Duodenal mucosa (tissue), 2 donors: ENCODE measurements around the gene C2orf15.

Experiments
- H3K27ac ChIP-seq: one replicate; pipeline ENCODE4 v1.7.0; 2013; ENCODE audit warnings: low read depth, low read length
- H3K27me3 ChIP-seq, 2 donors: one replicate each; pipeline ENCODE4 v1.7.0; 2013; ENCODE audit warnings: low read length in 2 of 2, control low read depth in 1 of 2; ENCODE audit not compliant: insufficient read depth in 2 of 2, control insufficient read depth in 1 of 2
- H3K36me3 ChIP-seq, 2 donors: one replicate each; pipeline ENCODE4 v1.7.0; 2013; ENCODE audit warnings: low read length in 2 of 2, control low read depth in 1 of 2; ENCODE audit not compliant: insufficient read depth in 2 of 2, control insufficient read depth in 1 of 2
- H3K4me1 ChIP-seq, 2 donors: one replicate each; pipeline ENCODE4 v1.7.0; 2013; ENCODE audit warnings: low read length in 2 of 2, control low read depth in 1 of 2; ENCODE audit not compliant: insufficient read depth in 2 of 2, control insufficient read depth in 1 of 2
- H3K4me3 ChIP-seq, 2 donors: one replicate each; pipeline ENCODE4 v1.7.0; 2013; ENCODE audit warnings: low read length in 2 of 2, low read depth in 1 of 2
- H3K9ac ChIP-seq, 2 donors: one replicate each; pipeline ENCODE4 v1.7.0; 2013; ENCODE audit warnings: low read length in 2 of 2, low read depth in 1 of 2
- H3K9me3 ChIP-seq, 2 donors: one replicate each; pipeline ENCODE4 v1.7.0; 2013; ENCODE audit warnings: low read length in 2 of 2, control low read depth in 1 of 2; ENCODE audit not compliant: control insufficient read depth in 1 of 2

Gene C2orf15

DNA sequence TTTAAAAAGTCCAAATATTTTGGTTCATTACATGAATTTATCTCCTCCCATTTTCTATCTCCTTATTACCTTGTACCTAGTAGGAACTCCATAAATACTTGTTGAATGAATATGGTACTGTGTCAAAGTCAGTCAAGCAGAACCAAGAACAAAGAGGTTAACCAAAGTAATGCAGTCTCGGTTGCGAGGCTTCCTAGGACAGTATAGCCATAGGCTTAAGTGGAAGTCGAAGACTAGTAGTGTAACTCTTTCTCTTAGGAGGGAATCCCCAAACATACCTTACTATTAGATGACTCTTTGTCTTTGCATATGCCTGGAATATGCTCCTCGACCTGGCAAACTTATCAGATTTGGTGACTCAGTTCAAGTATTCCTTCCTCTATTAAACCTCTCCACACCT, 18.1 kb downstream of the C2orf15 start:
- no peaks in the 10 kb centered on the region for H3K27me3 ChIP-seq
- H3K4me3 ChIP-seq: no peak overlapping the region
- peaks cover 7 to 10% of the 10 kb centered on the region in 2 donors for H3K4me1 ChIP-seq
- no peak overlapping the region for H3K27ac ChIP-seq
- peaks cover 0 to 3% of the 10 kb centered on the region in 2 donors for H3K36me3 ChIP-seq
- no peaks in the 10 kb centered on the region for H3K9me3 ChIP-seq
- no peak overlapping the region for H3K9ac ChIP-seq

DNA sequence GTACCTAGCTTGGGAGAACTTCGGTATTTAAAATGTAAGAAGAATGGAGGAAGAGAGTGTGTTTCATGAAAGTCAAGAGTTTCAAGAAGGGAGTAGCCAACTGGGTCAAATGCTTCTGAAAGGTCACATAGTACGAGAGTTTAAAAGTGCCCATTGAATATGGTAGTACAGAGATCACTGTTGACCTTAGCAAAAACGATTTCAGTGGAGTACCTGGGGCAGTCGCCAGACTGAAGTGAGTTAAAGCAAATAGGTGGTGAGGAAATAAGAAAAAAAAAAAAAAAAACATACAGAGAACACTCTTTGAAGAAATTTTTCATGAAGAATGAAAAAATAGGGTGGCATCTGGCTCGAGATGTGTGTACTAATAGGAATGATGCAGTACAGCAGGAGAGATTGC, 24.7 kb downstream of the C2orf15 start:
- Histone ChIP-seq H3K27ac (no peak overlapping the region), H3K4me1 (peaks cover 0 to 6% of the 10 kb centered on the region in 2 donors), H3K9ac (no peak overlapping the region), H3K27me3 (no peaks in the 10 kb centered on the region), H3K4me3 (no peak overlapping the region), H3K36me3 (peaks cover 11 to 39% of the 10 kb centered on the region in 2 donors), H3K9me3 (no peaks in the 10 kb centered on the region)

DNA sequence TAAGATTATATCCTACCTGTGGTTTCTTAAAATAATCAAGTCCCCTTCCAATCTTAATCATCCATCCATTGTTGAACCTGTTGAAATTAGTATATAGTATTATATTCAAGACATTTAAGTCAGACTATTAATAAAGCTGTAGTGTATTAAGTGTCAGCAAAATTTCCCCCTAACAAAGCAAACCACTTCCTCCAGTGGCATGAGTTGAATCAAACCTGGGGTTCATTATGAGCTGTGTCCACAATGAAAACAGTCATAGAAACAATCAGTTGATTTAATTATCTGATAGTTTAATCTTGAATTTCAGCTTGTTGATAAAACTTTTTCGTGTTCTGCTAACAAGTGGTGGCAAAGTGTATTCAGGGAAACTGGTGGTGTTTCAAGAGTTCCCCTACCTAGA, 28.0 kb downstream of the C2orf15 start:
- H3K36me3 ChIP-seq: peaks cover 11 to 54% of the 10 kb centered on the region in 2 donors
- peaks cover 0 to 6% of the 10 kb centered on the region in 2 donors for H3K4me1 ChIP-seq
- H3K4me3 ChIP-seq: no peak overlapping the region
- no peak overlapping the region for H3K27ac ChIP-seq
- no peak overlapping the region for H3K9ac ChIP-seq
- no peaks in the 10 kb centered on the region for H3K9me3 ChIP-seq
- no peaks in the 10 kb centered on the region for H3K27me3 ChIP-seq

DNA sequence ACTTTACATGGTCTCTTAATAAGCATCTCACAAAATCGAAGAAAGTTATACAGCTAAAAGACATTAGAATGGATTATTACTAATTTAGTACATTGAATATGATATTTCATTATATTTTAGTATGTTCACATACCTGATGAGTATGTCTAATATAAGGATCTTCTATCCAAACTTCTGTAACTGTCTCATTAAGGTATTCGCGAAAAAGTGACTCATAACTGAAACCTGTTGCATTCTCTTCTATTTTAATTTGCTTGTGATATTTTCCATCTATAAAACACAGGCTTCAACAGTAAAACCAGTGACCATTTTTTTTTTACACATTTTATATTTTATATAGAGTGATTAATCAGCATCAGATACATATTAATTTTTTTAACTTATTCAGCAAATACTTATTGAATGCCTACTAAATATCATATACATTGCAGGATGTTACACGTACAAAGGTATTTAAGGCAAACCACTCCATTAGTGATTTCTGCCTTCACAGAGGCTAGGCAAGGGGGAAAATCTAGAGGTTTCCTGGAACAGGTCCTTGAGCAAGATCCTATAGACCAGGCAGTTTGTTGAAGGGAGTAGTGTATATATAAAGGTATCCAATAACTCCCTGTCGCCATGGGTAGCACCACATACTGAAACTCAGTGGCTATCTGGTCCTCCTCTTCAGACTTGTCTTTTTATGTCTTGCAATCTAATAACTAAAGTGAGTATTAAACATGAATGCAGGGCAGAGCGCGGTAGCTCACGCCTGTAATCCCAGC, 30.1 kb downstream of the C2orf15 start:
- Histone ChIP-seq H3K4me3 (no peak overlapping the region), H3K36me3 (peaks cover 11 to 49% of the 10 kb centered on the region in 2 donors), H3K9ac (no peak overlapping the region), H3K27ac (no peak overlapping the region), H3K27me3 (no peaks in the 10 kb centered on the region), H3K9me3 (no peaks in the 10 kb centered on the region), H3K4me1 (peaks cover 0 to 6% of the 10 kb centered on the region in 2 donors)

DNA sequence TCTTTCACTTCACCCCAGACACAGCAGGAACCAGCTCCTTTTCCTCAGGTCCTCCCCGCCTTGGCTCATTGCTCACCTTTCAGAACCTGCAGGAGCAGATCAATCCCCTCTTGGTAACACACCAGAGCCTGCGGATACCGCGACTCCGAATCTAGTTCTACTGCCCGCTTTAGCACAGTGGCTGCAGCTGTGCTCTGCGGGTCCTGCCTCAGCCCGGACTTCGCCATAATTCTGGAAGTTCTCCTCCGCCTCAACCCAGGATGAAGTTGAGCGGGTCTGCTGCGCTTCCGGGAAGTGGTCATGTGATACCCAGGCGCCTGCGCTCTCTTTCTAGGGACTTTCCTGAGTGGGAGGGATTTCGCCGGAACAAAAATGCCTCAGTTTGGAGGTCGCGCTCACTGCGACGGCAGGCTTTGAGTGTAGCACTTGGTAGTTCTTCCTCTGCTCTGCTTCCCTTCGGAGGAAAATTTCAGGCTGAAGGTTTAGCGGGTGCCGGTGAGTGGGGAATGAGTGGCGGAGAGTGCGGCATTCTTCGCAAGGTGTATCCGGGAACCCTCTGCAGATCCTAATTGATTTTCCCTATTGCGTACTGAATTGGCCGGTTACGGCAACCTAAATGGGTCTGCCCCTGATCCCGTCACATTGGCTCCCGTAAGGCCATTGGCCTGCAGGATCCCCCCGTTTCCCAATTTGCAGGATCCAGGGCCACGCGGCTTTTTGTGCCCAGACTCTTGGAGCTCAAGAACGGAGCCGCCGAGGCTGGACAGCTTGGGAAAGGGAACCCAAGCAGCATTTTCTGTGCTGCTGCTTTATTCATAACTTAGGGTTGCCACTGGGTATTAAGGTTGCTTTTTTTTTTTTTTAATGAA, 39.5 kb downstream of the C2orf15 start, which contains the start of the genes MITD1 and MRPL30:
Gene MITD1, minus strand, starts transcription at position 304 of the 869 bp plus-strand sequence. Its CDS starts 77 bp downstream, at position 227.
Gene MRPL30, plus strand, starts transcription at position 430 of the 869 bp plus-strand sequence. CDS start 5,020 bp downstream, outside the sequence.
- peak within 1 kb of the TSS; percentile 97 to 98 for H3K4me3 ChIP-seq
- H3K27ac ChIP-seq: peak within 1 kb of the TSS; percentile 48
- no peaks in the 10 kb centered on the region for H3K27me3 ChIP-seq
- no peaks in the 10 kb centered on the region for H3K9me3 ChIP-seq
- no peaks in the 10 kb centered on the region for H3K36me3 ChIP-seq
- H3K4me1 ChIP-seq: peaks cover 19 to 23% of the 10 kb centered on the region in 2 donors
- H3K9ac ChIP-seq: peak within 1 kb of the TSS; percentile 89 to 95

DNA sequence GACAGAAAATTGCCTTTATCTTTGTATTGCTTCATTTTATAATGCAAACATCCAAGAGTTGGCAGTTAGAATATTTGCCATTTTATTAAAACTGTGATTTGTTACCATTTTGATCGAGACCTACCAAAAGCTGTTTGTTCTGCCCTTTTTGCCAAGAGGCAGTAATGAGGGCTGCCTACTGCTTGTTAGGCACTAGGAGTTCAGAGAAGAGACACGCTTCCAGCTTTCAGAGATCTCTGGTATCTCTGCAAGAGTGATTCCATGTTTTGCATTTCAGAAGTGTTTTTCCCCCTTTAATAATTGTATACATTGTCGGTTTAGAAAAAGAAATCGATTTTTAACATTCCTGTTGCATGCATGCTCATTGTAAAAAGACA, 40.1 kb downstream of the C2orf15 start:
- peaks cover 19 to 23% of the 10 kb centered on the region in 2 donors for H3K4me1 ChIP-seq
- no peak overlapping the region for H3K27ac ChIP-seq

DNA sequence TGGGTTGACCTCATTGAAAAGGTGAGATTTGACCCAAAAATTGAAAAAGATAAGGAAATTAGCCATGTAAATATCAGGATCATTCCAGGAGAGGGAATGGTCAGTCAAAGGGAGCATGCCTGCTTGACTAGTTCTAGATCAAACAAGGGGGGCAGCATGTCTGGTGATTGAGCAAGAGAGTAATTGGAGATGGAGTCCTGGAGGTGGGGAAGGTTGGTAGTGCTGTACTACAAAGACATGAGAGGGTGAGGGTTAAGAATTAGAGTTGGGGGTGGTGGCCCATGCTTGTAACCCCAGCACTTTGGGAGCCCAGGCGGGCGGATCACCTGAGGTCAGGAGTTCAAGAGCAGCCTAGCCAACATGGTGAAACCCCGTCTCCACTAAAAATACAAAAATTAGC, 41.5 kb downstream of the C2orf15 start:
- peaks cover 3 to 6% of the 10 kb centered on the region in 2 donors for H3K36me3 ChIP-seq
- no peak overlapping the region for H3K27ac ChIP-seq
- no peaks in the 10 kb centered on the region for H3K27me3 ChIP-seq
- no peak overlapping the region for H3K9ac ChIP-seq
- no peaks in the 10 kb centered on the region for H3K9me3 ChIP-seq
- peaks cover 19 to 23% of the 10 kb centered on the region in 2 donors for H3K4me1 ChIP-seq
- no peak overlapping the region for H3K4me3 ChIP-seq

More for the DNA sequence above, 40.1 kb downstream of the C2orf15 start:
- Histone ChIP-seq H3K4me3 (peak overlapping the region; percentile 97 to 98), H3K36me3 (no peaks in the 10 kb centered on the region), H3K9ac (peak overlapping the region; percentile 89 to 95), H3K27me3 (no peaks in the 10 kb centered on the region), H3K9me3 (no peaks in the 10 kb centered on the region)

DNA sequence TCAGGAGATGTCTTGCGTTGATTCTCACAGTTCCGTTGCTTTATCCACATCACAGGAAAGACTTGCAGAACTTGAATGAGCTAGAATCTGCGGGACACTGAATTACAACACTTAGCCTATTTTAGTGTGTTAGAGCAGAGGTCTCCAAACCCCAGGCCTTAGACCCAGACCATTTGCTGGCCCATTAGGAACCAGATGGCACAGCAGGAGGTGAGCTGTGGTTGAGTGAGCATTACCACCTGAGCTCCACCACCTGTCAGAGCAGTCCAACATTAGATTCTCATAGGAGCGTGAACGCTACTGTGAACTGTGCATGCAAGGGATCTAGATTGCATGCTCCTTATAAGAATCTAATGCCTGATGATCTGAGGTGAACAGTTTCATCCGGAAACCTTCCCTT, 43.3 kb downstream of the C2orf15 start:
- H3K4me3 ChIP-seq: no peak overlapping the region
- H3K9ac ChIP-seq: no peak overlapping the region
- H3K27me3 ChIP-seq: no peaks in the 10 kb centered on the region
- peaks cover 7 to 20% of the 10 kb centered on the region in 2 donors for H3K36me3 ChIP-seq
- H3K27ac ChIP-seq: no peak overlapping the region
- no peaks in the 10 kb centered on the region for H3K9me3 ChIP-seq
- H3K4me1 ChIP-seq: peaks cover 12% of the 10 kb centered on the region in 2 donors

DNA sequence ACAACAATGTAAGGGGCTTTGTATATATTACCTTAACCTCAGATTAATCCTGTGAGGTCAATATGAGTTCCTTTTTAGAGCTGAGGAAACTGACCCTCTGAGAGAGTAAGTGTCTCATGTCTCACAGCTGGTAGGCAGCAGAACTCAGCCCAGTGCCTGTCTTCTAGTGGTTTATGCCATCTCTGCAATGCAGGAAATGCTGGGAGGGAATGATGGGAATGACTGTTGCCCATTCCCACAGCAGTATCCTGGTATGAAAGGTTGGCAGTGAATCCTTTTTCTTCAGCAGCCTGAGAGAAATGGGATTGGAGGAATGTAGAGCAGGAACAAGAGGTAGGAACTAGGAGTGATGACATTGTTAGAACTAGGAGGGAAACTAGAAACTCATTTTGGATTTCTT, 45.5 kb downstream of the C2orf15 start:
- H3K4me3 ChIP-seq: no peak overlapping the region
- H3K36me3 ChIP-seq: peaks cover 7 to 33% of the 10 kb centered on the region in 2 donors
- peaks cover 1 to 2% of the 10 kb centered on the region in 2 donors for H3K4me1 ChIP-seq
- H3K27me3 ChIP-seq: no peaks in the 10 kb centered on the region
- no peaks in the 10 kb centered on the region for H3K9me3 ChIP-seq
- H3K9ac ChIP-seq: no peak overlapping the region
- no peak overlapping the region for H3K27ac ChIP-seq

DNA sequence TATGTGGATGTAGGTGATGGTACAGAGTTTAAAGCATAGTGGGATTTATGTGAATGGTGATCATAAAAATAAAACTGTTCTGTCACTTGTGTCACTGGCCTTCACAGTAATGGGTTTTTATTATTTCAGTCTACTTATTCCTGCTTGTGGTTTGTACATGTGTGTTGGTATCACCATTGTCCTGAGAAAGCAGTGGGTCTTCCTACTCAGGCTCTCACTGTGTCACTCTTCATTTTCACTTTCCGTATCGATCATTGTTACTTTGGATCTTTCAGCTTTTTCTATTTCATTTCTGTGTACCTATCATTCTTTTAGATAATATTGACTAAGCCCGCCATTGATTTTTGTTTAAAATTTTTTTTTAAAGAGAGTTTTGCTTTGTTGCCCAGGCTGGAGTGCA, 46.9 kb downstream of the C2orf15 start:
- Histone ChIP-seq H3K9me3 (no peaks in the 10 kb centered on the region), H3K4me1 (no peaks in the 10 kb centered on the region), H3K27ac (no peak overlapping the region), H3K36me3 (peaks cover 7 to 42% of the 10 kb centered on the region in 2 donors), H3K9ac (no peak overlapping the region), H3K27me3 (no peaks in the 10 kb centered on the region), H3K4me3 (no peak overlapping the region)
